ENCODE results near the gene SCAND1.
"Not testable (repeated sequence)": the region's sequence is repeated elsewhere in the genome, so short reads cannot be mapped to it uniquely, and the experiment has no call there.

The SCAND1 gene

DNA sequence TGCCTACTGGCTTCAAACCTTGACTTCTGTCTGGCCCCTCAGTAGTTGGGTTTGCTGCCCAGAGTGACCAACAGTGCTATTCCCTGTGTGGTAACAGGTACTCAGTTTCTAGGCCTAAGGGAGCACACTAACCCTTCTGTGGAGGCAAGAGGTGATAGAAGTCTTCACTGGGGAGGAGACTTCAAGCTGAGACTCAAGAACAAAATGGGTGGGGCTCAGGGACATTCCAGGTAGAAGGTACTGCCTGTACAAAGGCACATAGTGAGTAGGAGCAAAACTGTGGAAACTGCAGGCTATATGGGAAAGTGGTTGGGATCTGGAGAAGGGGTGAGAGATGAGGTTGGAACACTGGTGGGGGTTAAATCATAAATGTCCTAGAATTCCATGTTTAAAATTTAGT, 2.3 kb upstream of the SCAND1 start:
- no peak for DNase-seq

GRCh38 chr20:35954907-35955251, 577 bp upstream of the SCAND1 start:
- peak; percentile 51 for DNase-seq

DNA sequence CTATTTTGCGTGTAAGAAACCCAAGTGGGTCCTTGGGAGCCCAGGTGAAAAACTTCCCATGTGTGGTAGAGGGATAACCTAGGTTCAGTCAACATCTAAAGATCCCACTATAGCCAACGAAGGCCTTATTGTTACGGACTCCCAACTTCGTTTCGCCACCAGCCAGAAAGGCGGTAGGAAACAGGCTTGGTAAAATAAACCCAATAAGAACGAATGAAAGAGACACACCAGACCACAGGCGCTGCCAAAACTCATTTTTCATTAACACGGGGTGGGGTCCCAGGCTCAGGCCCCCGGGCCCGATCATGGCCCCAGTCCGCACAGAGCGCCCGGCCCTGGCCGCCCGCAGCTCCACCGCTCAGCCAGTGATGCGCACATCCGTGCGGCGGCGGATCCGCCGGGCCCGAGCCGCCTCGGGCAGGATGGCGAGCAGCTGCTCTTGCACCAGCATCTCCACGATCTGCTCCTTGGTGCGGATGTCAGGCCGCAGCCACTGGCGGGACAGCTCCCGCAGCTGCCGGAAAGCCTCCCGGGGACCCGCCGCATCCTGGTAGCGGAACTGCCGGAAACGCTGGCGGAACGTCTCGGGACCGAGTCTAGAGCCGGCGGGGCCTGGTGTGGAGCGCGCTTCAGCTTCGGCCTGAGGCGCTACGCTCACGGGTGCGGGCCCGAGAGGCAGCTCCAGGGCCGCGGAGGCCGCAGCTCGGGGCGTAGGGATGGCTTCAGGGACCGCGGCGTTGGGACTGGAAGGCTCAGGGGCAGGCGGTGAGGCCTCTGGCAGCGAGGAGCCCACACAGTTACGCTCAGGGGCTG, 709 bp downstream of the SCAND1 start:
- peak; percentile 56 for DNase-seq

DNA sequence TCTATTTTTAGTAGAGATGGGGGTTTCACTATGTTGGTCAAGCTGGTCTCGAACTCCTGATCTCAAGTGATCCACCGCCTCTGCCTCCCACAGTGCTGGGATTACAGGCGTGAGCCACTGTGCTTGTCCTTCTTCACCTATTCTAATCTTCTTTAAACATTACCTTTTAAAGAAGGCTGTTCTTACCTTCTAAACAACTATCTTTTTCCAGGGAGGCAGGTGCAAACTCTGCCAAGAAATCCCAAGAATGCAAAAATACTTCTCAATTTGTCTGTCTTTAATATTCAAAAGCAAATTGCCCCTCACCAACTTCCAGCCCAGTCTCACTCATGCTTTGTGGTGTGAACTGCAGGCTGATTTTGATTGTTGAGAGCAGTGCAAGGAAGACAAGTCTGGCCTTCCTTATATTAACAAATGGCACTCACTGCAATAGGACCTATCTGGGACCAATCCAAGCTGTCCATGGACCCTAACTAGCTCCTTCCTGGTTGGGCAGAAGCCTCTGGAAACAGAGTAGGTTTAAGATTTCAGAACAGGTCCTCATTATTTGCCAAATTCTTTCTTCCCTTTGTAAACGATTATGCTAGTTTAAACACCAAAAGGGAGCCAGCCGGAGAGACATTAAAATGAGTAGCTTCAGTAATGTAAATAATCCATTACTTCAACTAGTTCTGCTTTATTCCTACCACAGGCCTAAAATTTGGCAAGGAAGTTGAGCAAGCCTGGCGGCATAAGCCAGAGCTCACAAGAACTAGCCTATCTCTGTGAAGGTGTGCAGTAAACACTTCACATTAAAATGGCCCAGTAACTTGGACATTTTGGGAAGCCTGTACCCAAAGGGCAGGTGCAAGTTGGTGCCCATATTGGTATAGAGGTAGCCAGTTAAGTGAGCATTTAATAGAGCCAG, 1.6 kb downstream of the SCAND1 start:
- DNase-seq, result peak; percentile 63

GRCh38 chr20:35952080-35952479, 2.2 kb downstream of the SCAND1 start:
- not testable (repeated sequence) for DNase-seq

- DNase-seq, result no peak
Observed at GRCh38 chr20:35950093-35950492, 4.2 kb downstream of the SCAND1 start.

- DNase-seq, result no peak
Observed at GRCh38 chr20:35947907-35948306, 6.4 kb downstream of the SCAND1 start.

DNA sequence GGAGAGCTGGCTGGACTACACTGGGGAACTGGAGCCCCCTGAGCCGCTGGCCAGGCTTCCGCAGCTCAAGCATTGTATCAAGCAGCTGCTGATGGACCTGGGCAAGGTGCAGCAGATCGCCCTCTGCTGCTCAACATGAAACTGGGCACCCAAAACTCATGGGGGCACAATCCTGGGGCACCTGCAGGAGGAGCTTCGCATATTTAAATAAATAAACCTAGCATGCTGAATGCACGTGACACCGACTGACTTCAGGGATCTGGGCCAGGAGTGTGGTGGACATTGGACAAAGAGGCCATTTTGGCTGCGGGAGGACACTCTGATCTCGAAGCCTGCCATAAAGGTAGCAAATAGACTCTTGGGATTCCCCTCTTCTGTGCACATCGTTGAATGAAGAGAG, 6.8 kb downstream of the SCAND1 start:
- DNase-seq, result no peak

DNA sequence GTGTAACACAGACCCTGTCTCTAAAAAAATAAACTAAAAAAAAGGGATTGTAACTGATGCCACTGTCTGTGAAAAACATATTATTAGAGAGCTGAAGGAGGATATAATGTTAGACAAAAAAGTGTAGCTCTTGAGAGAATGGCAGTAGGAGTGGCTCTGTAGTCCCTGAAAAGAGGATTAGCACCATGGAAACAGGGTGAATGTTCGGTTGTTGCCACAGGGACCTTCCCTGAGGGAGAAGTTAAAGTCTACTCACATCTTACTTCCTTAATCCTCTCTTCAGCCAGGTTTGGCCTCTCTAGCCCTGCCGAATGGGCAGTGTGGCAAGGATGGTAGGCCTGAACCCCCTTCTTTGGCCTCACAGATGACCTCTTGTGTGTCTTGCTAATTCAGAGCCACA, 12.1 kb downstream of the SCAND1 start:
- peak; percentile 9 for DNase-seq

- no peak for DNase-seq
Observed at GRCh38 chr20:35941620-35942019, 12.7 kb downstream of the SCAND1 start.

- DNase-seq, result no peak
Observed at GRCh38 chr20:35939264-35939663, 15.0 kb downstream of the SCAND1 start.

DNA sequence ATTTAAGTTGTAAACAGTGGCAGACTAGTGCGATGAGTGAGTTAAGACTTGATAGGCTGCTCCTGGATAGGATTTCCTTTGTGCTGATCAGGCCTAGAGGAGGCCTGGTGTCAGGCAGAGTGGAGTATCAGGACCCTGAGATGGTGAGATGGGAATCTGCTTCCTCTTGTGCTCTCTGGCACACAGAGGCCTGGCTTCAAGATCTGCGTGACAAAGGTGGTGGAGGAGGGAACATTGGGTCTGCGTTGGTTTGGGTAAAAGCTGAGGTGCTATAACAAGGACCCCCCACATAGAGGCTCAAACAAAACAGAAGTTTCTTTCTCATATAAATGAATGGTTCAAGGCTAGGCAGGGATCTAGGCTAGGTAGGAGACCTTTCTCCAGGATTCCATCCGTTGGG, 20.3 kb downstream of the SCAND1 start:
- no peak for DNase-seq

GRCh38 chr20:35929301-35929700, 25.0 kb downstream of the SCAND1 start:
- DNase-seq, result no peak

DNA sequence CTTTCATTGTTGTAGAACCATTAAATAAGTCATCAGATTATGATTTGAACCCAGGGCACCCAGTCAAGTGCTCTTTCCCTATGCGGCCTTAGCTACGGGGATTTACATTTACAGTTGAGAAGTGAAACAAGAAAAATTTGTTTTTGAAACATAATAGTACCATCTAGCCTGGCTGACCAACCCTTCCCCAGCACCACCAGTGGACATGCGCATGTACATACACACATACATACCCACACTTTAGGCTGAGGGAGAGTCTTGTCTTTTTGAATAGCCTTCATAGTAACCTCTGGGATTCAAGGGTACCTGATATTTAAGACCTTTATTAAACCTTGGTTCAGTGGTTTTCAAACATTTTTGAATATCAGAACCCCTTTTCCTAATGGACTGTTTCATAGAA, 33.8 kb downstream of the SCAND1 start:
- no peak for DNase-seq

GRCh38 chr20:35918021-35918420, 36.3 kb downstream of the SCAND1 start:
- DNase-seq, result no peak

- peak; percentile 3 for DNase-seq
Observed at GRCh38 chr20:35917077-35917476, 37.2 kb downstream of the SCAND1 start.

- DNase-seq, result no peak
Observed at GRCh38 chr20:35912881-35913280, 41.4 kb downstream of the SCAND1 start.

GRCh38 chr20:35910254-35910653, 44.0 kb downstream of the SCAND1 start:
- DNase-seq, result no peak

GRCh38 chr20:35909796-35910195, 44.5 kb downstream of the SCAND1 start:
- no peak for DNase-seq

DNA sequence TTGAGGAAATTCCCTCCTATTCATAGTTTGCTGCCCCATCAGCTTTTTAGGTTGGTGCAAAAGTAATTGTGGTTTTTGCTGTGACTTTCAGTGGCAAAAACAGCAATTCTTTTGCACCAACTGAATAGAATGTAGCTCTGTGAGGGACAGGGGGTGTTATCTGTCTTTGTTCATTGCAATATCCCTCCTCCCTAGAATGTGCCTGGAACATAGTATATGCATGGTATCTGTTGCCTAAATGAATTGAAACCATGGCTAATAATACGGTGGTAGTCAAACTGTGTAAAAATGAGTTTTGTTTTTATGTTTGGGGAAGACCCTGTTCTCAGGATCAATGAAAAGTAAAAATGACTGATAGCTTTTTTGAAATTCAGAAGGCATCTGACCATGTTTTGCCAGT, 45.1 kb downstream of the SCAND1 start:
- no peak for DNase-seq

- DNase-seq, result no peak
Observed at GRCh38 chr20:35908007-35908406, 46.3 kb downstream of the SCAND1 start.

GRCh38 chr20:35907017-35907701, 47.1 kb downstream of the SCAND1 start:
- DNase-seq, result no peak

- no peak for DNase-seq
Observed at GRCh38 chr20:35904982-35905663, 49.2 kb downstream of the SCAND1 start.

Measured in suppressor macrophage treated with lipopolysaccharide for 4 hours (primary cell).